GM12872 (cell line): Measurements from ENCODE around the gene SYT17.

Source experiments
- CTCF ChIP-seq: IDR thresholded peaks from 3 replicates; pipeline ENCODE4 v1.5.1; 2011; ENCODE audit warnings: low read depth, mild to moderate bottlenecking, low read length, moderate library complexity; ENCODE audit not compliant: insufficient read depth

The SYT17 gene

GRCh38 chr16:19286827-19287226 is 118.8 kb downstream of the SYT17 start:
- TF ChIP-seq CTCF, result no peak

DNA sequence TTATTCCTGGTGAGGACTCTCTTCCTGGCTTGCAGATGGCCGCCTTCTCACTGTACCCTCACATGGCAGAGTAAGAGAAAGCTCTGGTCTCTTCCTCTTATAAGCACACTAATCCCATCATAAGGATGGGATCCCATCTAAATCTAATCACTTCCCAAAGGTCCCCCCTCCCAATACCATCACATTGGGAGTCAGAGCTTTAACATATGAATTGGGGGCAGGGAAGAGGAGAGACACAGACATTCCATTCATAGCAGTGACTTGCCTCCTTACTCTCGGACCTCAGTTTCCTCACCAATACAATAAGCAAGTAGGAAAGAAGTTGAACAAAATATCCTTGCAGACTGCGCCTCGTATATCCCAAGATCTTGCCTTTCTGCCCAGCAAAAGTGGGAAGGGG is 119.2 kb downstream of the SYT17 start:
- no peak for TF ChIP-seq CTCF

GRCh38 chr16:19288872-19289799 is 121.1 kb downstream of the SYT17 start:
- no peak for TF ChIP-seq CTCF

DNA sequence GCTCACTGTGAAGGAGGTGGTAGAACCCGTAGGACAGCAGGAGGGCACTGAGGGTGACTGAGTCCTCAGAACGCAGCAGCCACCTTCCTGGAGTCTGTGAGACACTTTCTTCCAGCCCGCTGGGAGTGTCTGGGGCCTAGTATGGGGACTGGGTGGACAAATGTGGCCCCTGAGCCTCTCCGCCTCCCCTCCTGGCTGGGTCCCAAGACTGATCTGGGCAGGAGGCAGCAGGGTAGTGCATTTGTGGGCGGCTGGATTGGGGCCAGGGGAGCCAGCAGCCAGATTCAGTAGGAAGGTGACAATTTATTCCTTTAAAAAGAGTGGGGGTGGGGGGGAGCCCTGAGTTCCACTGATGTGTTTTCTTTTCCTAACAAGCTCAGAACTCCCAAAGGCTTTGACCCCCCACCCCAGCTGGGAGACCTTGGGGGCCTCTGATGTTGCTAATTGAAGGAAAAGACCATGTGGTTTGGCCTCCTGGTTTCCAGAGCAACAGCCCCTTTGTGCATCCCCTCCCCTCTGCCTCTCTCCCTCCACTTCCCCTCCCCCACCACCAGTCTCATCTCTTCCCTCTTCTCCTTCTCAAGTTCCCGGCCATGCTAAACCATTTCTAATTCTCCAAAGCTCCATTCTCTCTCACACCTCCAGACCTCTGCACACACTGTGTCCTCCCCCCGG is 121.9 kb downstream of the SYT17 start:
- no peak for TF ChIP-seq CTCF

- TF ChIP-seq CTCF, result no peak
These were observed 122.8 kb downstream of the SYT17 start for GRCh38 chr16:19290860-19291259.

DNA sequence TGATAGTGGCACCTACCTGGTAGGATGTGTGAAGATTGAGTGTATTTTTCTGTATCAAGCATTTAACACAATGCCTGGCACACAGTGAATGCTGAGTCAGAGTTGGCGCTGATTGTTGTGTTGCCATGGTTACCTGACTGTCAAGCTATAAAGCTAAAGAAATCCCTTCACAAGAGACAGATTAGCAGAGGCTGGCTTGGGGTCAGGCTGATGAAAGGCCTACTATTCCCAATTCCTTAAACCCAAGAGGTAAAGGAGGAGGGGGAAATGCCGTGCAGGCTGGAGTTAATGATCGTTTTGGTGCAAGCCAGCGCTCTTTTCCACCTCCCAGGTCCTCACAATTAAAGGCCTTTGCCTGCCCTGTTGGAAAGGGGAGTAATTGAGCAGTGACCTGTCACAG is 123.4 kb downstream of the SYT17 start:
- no peak for TF ChIP-seq CTCF

DNA sequence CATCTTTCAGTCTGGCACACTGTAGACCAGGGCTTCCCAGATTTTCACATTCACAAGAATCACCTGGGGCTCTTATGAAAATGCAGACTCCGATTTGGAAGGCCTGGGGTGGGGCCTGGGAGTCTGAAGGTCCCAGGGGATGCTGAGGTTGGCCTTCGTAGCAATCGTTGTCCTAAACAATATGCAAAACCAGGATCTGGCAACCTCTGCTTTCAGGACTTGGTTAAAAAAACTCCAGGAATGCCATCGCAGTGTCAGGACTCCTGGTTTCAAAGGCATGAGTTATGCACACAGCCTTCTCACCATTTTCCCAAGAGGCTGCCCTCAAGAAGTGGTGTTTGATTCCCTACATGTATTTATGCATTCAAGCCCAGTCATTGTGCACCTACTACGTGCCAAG is 124.1 kb downstream of the SYT17 start:
- TF ChIP-seq CTCF, result no peak
